VCaP (cell line): ENCODE measurements around the gene OR2B2.
A peak's percentile ranks its signal among the peaks of the same experiment; 100 is the strongest.

Experiments
- H3K27ac ChIP-seq: fragments of 450-650 bp; 2 replicates; pipeline ENCODE4 v1.5.1; 2017
- CTCF ChIP-seq: fragments of 450-650 bp; conservative IDR thresholded peaks from 2 replicates; pipeline ENCODE4 v1.5.1; 2017; ENCODE audit warnings: mild to moderate bottlenecking, moderate library complexity

The OR2B2 gene

DNA sequence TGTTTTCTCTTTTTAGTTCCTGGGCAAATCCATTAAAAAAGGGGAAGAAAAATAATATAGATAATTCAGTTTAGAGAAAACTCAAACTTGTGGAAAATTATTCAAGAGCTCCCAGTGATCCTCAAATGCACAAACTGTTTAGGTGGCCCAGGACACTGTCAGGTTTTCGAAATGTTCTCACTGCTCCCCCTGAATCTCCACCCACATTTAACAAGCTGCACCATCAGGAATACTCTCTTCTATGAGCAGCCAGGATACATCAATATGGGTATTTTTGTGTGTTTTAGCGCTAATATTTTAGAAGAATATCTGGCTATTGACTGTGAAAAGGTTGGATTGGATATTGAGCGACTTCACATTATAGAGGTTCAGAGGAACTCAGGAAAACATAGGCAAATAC lies 43.9 kb downstream of the OR2B2 start:
- no peak overlapping the region for H3K27ac ChIP-seq
- TF ChIP-seq CTCF, result no peak

DNA sequence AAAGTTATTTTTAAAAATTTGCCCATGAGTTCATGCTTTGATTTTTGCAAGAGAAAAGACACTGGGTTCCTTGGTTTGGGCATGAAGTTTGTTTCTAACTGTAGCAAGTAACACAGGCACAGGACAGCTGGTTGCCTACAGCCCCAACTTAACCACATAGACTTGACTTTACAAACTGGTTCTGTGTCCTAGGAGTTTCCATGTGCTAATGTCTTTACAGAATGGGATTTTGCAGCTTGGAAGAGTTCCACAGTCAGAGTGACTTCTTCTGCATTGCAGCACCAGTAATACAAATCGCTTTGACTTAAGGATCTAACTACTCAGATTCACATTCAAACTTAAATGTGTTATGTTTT lies 44.3 kb downstream of the OR2B2 start:
- no peak for TF ChIP-seq CTCF
- no peak overlapping the region for H3K27ac ChIP-seq

GRCh38 chr6:27867051-27867944 lies 44.9 kb downstream of the OR2B2 start:
- H3K27ac ChIP-seq, result no peak overlapping the region
- no peak for TF ChIP-seq CTCF

- no peak overlapping the region for H3K27ac ChIP-seq
Observed at GRCh38 chr6:27866357-27867050, 45.7 kb downstream of the OR2B2 start.

DNA sequence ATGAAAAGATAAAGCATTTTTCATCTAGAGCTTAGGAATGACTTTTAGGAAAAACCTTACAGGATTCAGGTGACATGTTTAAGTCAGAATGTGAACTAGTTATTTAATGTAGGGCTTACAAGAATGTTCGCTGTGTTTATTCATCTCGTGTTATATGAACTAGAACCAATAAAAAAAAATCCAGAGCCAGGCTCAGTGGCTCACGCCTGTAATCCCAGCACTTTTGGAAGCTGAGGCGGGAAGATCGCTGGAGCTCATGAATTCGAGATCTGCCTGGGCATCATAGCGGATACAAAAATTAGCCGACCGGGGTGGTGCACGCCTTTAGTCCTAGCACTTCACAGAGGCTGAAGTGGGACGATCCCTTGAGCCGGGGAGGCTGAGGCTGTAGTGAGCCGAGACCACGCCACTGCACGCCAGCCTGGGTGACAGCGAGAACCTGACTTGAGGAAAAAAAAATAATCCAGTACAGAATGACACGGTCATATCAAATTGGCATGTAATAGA lies 46.3 kb downstream of the OR2B2 start:
- peak overlapping the region; percentile 49; the same call in 1 of the 2 replicates for H3K27ac ChIP-seq

More at GRCh38 chr6:27866357-27867050, 45.7 kb downstream of the OR2B2 start:
- TF ChIP-seq CTCF, result no peak

GRCh38 chr6:27864906-27865849 lies 47.0 kb downstream of the OR2B2 start:
- TF ChIP-seq CTCF, result no peak
- peak overlapping the region; percentile 49 for H3K27ac ChIP-seq

More for the DNA sequence above, 46.3 kb downstream of the OR2B2 start:
- TF ChIP-seq CTCF, result no peak
